ENCODE measurements around the gene EHBP1L1. TPM values are rescaled to one million over a fixed set of nuclear protein-coding genes. Genes with fewer than 3 reads are reported as not detected.
A peak's percentile ranks its signal among the peaks of the same experiment; 100 is the strongest.

Gene EHBP1L1
- total and polyA plus RNA-seq, 2 of the 13 experiments (the other 11 are each of a cell fraction or from before 2014, with no cell fraction given), result 8.3 to 10.6 TPM

GRCh38 chr11:65558930-65559509 is 16.8 kb upstream of the EHBP1L1 start (continued):
- TF ChIP-seq AHDC1 (CRISPR knock-in tag; IDR thresholded peaks at IDR 0.05; ENCODE audit: borderline replicate concordance) (no peak), ZFP62 (CRISPR knock-in tag; IDR thresholded peaks at IDR 0.05) (no peak), ZXDC (CRISPR knock-in tag; IDR thresholded peaks at IDR 0.05) (0 out of 2 replicates have a peak, but pooled peaks have one; percentile 44), HMGXB3 (CRISPR knock-in tag; IDR thresholded peaks at IDR 0.05; ENCODE audit: borderline replicate concordance) (no peak), ZBTB14 (CRISPR knock-in tag; IDR thresholded peaks at IDR 0.05) (no peak), JUND (CRISPR knock-in tag; IDR thresholded peaks at IDR 0.05) (no peak), POGK (CRISPR knock-in tag; conservative IDR thresholded peaks at IDR 0.05) (no peak), ZNF891 (CRISPR knock-in tag; IDR thresholded peaks at IDR 0.05) (0 out of 2 replicates have a peak, but pooled peaks have one; percentile 39), FOXC1 (CRISPR knock-in tag; IDR thresholded peaks at IDR 0.05; ENCODE audit: borderline replicate concordance) (no peak), ZSCAN21 (CRISPR knock-in tag; IDR thresholded peaks at IDR 0.05; ENCODE audit: borderline replicate concordance) (no peak), TEAD3 (CRISPR knock-in tag; optimal IDR thresholded peaks at IDR 0.05; ENCODE audit: borderline replicate concordance) (no peak), ZNF740 (CRISPR knock-in tag; IDR thresholded peaks at IDR 0.05) (no peak)

All from HepG2 (cell line).